Measurements from ENCODE around the gene KLHDC7A.

Gene KLHDC7A

DNA sequence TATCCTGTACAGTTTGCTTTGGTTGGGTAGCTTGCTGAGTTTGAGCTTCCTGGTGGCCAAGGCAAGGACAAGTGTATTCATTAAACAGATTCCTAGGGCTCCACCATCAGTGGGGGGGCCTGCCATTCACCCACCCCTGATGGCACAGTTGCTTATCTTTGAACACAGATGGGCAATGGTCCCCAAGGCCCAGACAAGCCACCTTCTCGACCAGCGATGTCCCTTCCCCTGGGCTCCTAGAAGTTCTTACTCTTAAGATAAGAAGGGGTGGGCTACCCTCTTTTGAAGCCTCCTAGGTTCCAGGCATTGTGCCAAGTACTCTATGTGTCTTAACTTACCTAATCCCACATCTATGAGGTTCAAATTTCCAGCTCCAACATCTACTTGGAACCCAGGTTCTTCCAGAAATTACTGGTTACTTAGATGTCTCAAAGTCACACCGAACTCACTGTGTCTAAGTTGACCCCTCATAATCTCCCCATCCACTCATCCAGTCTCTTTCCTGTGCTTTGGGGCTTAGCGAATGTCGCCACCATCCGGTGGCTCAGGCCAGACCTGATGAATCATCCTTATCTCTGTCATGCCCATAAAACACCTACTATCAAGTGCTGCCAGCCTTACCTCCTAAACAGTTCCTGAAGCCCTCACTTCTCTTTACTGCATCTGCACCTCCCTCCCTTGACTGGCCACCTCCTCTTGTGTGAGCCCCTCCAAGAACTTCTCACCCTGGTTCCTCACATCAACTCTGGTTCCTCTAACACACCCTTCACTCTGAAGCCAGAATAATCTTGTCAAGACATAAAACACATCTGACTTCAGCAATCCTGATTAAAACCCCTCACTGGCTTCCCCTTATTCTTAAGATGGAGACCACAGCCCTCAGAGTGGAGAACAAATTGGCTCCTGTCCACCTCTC is 50.1 kb downstream of the KLHDC7A start:
- no peak overlapping the region for H3K4me3 ChIP-seq (replicated peaks in 1 of 2; ENCODE audit: low read depth in 2 of 2, low read length in 2 of 2)
- no peak for DNase-seq (ENCODE audit: low read depth in 2 of 2)
- TF ChIP-seq, protein P1, sequence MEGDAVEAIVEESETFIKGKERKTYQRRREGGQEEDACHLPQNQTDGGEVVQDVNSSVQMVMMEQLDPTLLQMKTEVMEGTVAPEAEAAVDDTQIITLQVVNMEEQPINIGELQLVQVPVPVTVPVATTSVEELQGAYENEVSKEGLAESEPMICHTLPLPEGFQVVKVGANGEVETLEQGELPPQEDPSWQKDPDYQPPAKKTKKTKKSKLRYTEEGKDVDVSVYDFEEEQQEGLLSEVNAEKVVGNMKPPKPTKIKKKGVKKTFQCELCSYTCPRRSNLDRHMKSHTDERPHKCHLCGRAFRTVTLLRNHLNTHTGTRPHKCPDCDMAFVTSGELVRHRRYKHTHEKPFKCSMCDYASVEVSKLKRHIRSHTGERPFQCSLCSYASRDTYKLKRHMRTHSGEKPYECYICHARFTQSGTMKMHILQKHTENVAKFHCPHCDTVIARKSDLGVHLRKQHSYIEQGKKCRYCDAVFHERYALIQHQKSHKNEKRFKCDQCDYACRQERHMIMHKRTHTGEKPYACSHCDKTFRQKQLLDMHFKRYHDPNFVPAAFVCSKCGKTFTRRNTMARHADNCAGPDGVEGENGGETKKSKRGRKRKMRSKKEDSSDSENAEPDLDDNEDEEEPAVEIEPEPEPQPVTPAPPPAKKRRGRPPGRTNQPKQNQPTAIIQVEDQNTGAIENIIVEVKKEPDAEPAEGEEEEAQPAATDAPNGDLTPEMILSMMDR (IDR thresholded peaks at IDR 0.05; ENCODE audit: low read depth, low read length), result no peak

DNA sequence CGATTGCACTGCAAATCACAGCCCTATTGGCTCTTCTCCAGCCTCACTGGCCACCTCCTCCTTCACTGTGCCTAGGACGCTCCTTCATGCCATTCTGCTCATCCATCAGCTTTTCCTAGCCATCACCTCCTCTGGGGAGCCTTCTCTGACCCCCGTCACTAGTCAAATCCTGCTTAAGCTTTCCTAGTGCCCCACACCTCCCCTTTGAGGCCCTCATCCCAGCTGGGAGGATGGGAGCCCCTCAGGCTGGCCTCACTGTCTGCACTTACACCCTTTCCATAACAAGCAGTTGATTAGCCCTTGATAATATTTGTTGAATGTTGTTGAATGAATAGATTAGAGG is 50.7 kb downstream of the KLHDC7A start:
- TF ChIP-seq, protein P1 (IDR thresholded peaks at IDR 0.05; ENCODE audit: low read depth, low read length), result no peak
- DNase-seq (ENCODE audit: low read depth in 2 of 2), result no peak
- H3K4me3 ChIP-seq (replicated peaks in 1 of 2; ENCODE audit: low read depth in 2 of 2, low read length in 2 of 2), result no peak overlapping the region

DNA sequence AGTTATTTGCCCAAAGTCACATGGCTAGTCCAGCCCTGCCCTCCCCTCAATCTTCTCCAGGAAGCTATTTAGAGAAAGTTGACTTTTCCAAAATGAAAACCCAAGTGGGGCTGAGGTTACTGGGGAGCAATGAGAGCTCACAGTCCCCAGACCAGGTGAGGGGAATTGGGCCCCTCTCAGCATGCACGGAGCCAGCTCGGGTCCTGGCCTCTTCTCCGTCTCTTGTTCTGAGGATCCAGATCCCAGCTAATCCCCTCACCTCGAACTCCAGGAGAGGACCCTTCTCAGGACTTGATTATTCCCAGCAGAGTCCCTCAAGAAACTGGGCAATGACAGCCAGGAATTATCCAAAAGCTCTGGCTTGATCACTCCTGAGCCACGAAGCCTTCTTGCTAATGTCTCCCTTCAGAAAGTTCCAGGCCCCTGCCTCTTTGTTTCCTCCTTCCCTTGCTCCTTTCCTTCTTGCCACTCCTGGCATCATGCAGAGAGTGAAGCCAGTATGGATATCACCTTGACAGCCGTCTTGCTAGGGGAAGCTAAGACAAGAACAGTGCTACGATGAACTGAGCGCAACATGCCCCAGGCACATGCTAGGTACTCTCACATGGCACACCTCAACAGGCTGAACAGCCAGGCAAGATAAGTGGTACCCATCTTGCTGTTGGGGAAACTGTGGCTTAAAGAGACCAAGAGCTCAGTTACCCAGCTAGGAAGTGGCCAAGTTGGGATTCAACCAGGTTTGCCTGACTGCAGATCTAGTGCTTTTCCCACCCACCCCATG is 51.9 kb downstream of the KLHDC7A start:
- TF ChIP-seq, protein P1 (IDR thresholded peaks at IDR 0.05; ENCODE audit: low read depth, low read length), result no peak
- DNase-seq (ENCODE audit: low read depth in 2 of 2), result no peak
- no peak overlapping the region for H3K4me3 ChIP-seq (replicated peaks in 1 of 2; ENCODE audit: low read depth in 2 of 2, low read length in 2 of 2)

DNA sequence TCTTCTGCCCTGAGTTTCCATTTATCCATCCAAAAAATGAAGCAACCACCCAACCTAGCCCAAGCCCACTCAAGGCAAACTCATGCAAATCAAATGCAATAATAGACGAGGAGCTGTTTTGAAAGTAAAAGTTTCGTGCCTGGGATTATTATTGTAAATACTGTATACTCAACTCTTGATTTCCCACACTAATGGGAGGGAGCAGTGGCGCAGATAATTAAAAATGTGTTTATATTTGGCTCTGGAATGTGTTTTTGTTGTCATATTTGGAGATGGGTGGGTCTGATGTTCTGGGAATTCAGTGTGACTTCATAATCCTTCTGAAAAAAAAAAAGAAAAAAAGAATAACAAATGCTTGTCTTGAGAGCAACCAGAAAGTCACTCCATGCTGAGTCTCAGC is 52.5 kb downstream of the KLHDC7A start:
- H3K4me3 ChIP-seq (replicated peaks in 1 of 2; ENCODE audit: low read depth in 2 of 2, low read length in 2 of 2), result no peak overlapping the region
- TF ChIP-seq, protein P1 (IDR thresholded peaks at IDR 0.05; ENCODE audit: low read depth, low read length), result no peak
- DNase-seq (ENCODE audit: low read depth in 2 of 2), result no peak

DNA sequence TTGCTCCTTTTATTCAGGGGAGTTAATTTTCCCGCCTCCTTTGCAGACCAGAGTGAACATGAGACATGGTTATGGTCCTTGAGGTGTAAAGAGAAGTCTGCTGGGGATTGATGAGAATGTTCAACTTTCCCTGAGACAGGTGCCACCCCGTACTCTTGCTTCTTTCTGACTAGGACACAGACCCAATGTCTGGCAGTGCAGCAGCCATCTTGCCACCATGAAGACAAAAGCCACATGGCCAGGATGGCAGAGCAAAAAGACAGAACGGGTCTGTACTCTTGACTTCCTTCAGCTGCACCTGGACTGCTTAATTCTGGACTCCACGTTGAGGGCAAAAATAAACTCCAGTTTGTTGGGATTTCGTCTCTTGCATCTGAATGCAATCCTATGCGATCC is 54.1 kb downstream of the KLHDC7A start:
- H3K4me3 ChIP-seq (replicated peaks in 1 of 2; ENCODE audit: low read depth in 2 of 2, low read length in 2 of 2), result no peak overlapping the region
- no peak for DNase-seq (ENCODE audit: low read depth in 2 of 2)
- TF ChIP-seq, protein P1 (IDR thresholded peaks at IDR 0.05; ENCODE audit: low read depth, low read length), result no peak

Measured in cardiac fibroblast (primary cell).